Gastroesophageal sphincter (tissue), 3 donors: ENCODE results near the gene CATSPERE.
"Not testable (repeated sequence)": the region's sequence is repeated elsewhere in the genome, so short reads cannot be mapped to it uniquely, and the experiment has no call there.

Source experiments
- CTCF ChIP-seq, 4 experiments: fragments of 200-600 bp in 2 of 4; fragments of 450-650 bp in 2 of 4; sonication (generic) in 1 of 4; IDR thresholded peaks; one replicate each; pipeline ENCODE4 v1.5.1; 2017 to 2019; ENCODE audit warnings: antibody characterized with exemption in 4 of 4, mild to moderate bottlenecking in 2 of 4, moderate library complexity in 2 of 4
- EP300 ChIP-seq: sonication (generic); formaldehyde crosslinking; IDR thresholded peaks from one replicate; pipeline ENCODE4 v1.6.1; 2017; ENCODE audit warnings: antibody characterized with exemption, mild to moderate bottlenecking
- POLR2A ChIP-seq, 2 donors: fragments of 450-650 bp; IDR thresholded peaks; one replicate each; pipeline ENCODE4 v1.6.1; 2017; ENCODE audit warnings: antibody characterized with exemption in 2 of 2, mild to moderate bottlenecking in 2 of 2, moderate library complexity in 1 of 2

GRCh38 chr1:244484971-244485370 lies 23.9 kb downstream of the CATSPERE start:
- not testable (repeated sequence) for TF ChIP-seq POLR2A (IDR thresholded peaks at IDR 0.05); EP300; CTCF (IDR thresholded peaks at IDR 0.05)
